AG09319 (cell line): ENCODE measurements around the gene RIMS3.

ENCODE experiments used
- DNase-seq: peaks from one replicate; pipeline ENCODE4 v3.0.0-alpha.2; 2010; ENCODE audit warnings: low read depth; ENCODE audit errors: extremely low read depth
- TF ChIP-seq, protein P1 (sequence below): IDR thresholded peaks from 2 replicates; pipeline ENCODE4 v1.5.1; 2011; ENCODE audit warnings: low read depth, mild to moderate bottlenecking, inconsistent platforms, low read length, moderate library complexity

The RIMS3 gene

DNA sequence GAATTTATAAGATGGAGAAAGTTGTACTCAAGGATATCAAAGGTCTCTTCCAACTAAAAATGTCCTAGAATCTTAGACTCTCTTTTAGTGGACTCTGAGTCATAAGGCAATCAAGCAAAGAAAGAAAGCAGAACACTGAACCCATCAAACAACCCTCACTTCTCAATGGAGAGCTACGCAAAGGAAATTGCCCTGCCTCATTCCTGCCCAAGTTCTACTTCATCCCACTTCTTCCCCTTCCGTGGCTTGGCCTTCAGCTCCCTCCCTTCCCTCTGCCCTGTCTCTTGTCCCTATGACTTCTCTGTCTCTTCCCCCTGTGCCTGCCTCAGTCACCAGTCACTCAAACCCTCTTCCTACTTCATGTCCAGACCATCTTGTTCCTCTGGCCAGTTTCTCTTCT, 58.5 kb downstream of the RIMS3 start:
- TF ChIP-seq, protein P1, sequence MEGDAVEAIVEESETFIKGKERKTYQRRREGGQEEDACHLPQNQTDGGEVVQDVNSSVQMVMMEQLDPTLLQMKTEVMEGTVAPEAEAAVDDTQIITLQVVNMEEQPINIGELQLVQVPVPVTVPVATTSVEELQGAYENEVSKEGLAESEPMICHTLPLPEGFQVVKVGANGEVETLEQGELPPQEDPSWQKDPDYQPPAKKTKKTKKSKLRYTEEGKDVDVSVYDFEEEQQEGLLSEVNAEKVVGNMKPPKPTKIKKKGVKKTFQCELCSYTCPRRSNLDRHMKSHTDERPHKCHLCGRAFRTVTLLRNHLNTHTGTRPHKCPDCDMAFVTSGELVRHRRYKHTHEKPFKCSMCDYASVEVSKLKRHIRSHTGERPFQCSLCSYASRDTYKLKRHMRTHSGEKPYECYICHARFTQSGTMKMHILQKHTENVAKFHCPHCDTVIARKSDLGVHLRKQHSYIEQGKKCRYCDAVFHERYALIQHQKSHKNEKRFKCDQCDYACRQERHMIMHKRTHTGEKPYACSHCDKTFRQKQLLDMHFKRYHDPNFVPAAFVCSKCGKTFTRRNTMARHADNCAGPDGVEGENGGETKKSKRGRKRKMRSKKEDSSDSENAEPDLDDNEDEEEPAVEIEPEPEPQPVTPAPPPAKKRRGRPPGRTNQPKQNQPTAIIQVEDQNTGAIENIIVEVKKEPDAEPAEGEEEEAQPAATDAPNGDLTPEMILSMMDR, result no peak
- no peak for DNase-seq

DNA sequence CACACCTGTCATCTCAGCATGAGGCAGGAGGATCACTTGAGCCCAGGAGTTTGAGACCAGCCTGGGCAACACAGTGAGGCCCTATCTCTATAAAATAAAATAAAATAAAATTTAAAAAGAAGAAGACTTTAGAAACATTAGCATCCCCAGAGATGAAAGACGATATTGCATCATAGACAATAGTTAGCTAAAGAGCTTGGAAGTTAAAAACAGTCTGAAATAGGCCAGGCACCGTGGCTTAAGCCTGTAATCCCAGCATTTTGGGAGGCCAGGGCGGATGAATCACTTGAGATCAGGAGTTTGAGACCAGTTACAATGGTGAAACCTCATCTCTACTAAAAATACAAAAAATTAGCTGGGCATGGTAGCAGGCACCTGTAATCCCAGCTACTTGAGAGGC, 59.3 kb downstream of the RIMS3 start:
- TF ChIP-seq, protein P1, result no peak
- no peak for DNase-seq

DNA sequence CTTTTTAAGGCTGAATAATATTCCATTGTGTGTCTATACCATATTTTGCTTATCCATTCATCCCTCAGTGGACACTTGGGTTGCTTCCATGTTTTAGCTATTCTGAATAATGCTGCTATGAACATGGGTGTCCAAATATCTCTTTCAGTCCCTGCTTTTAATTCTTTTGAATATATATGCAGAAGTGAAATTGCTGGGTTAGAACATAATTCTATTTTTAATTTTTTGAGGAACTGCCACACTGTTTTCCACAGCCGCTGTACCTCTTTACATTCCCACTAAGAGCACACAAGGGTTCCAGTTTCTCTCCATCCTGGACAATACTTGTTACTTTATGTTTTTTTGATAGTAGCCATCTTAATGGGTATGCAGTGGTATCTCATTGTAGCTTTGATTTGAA, 65.6 kb downstream of the RIMS3 start:
- DNase-seq, result no peak
- TF ChIP-seq, protein P1, result no peak

DNA sequence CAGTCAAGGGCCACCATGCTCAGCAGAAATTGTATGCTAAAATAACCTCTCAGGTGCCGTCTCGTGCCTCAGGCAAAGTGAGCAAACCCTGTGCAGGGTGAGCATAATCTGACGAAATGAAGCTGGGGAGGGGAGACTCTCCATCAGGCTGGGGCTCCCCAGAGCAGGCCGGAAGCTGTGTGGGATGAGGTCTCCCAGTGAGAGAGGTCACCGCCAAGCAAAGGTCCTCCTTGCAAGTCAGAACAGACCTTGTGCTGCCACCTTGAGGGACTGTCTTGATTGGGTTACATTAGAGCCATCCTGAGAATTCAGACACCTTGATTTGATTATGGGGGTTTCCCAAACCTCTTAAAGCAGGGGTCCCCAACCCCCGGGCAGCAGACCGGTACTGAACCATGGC, 69.9 kb downstream of the RIMS3 start:
- TF ChIP-seq, protein P1, result no peak
- no peak for DNase-seq

DNA sequence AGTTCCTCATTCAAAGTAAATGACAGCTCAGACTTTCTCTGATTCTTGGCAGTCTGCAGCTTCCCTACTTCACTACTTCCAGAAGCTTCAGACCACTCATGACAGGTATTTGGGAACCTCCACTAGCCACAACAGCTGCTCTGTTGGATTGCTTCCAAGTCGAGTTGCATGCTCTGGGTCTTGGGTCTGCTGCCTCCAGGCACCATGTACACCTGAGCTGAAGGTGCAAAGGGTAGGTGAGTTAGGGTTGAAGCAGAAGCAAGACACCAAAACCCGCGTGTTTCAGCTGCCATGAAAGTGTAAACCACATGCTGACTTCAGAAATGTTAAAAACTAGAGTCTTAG, 71.3 kb downstream of the RIMS3 start:
- TF ChIP-seq, protein P1, result no peak
- no peak for DNase-seq

DNA sequence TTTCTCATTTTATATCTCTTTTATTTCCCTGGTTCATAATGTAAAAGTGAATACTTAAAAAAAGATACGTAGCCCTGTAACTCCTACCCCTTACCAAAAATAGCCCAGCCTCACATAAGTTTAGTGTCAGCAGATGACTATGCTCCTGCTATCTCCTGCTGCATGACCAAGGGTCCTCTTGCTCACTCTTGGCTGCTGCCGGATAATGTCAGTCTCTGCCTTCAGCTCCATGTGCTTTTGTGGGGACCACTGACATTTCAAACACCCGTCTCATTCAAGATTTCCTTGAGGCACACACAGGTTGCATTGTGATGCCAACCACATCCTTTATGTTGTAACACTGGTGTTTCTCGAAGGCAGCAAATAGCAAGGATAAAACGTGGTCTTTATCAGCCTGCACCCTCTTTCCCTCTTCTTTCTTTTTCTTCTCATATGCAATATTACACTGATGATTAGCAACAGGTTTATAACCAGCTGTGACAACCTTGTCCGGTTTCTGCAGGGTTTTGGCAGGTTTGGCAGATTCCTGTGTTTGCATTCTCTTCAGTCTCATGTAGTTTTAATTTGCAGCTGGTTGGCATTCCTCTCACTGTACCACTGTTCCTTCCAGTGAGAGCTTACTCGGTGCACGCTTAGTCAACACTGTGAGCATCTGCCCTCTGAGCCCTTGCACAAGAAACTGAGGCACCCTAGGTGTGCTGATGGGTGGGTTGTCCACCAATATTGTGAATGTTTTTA, 71.9 kb downstream of the RIMS3 start:
- TF ChIP-seq, protein P1, result no peak
- DNase-seq, result no peak

DNA sequence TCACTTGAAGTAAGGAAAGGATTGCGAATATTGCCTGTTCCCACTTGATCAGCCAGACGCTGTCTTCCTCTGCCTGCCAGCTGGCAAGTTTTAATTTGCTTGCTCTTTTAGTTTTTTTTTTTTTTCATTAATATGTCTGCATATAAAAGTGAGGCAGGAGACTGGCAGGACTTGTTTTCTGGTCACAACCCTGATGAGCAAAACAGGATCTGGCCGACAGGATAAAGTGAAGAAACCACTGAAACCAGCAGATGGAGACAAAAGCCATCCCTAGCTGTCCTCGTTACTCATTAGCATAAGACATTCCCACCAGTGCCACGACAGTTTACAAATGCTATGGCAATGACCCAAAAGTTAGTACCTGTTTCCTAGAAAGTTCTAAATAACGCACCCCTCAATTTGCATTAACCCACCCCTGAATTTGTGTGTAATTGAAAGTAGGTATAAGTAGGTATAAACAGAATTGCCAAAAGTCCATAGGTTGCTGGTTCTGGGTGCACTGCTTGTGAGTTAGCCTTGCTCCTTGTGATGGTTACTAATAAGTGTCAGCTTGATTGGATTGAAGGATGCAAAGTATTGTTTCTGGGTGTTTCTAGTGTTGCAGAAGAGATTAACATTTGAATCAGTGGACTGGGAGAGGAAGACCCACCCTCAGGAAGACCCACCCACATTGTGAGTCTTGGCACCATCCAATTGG, 73.2 kb downstream of the RIMS3 start:
- no peak for DNase-seq
- TF ChIP-seq, protein P1, result peak; percentile 33
